Right atrium auricular region (tissue), 2 donors: ENCODE data around the gene HCN2. TPM values are rescaled to one million over a fixed set of nuclear protein-coding genes. Genes with fewer than 3 reads are reported as not detected.

Experiments used
- DNase-seq: peaks from one replicate; pipeline ENCODE4 v3.0.0-alpha.2; 2019; ENCODE audit warnings: low spot score
- H3K27ac ChIP-seq, 2 donors: fragments of 200-600 bp; sonication (generic); 1 replicate in 1 of 2; 2 replicates in 1 of 2; pipeline ENCODE4 v1.5.1; 2016 to 2019
- H3K27me3 ChIP-seq, 2 donors: fragments of 200-600 bp; sonication (generic); one replicate each; pipeline versions ENCODE4 v1.5.1 to v1.6.0; 2017 to 2019
- H3K36me3 ChIP-seq: fragments of 200-600 bp; sonication (generic); one replicate; pipeline ENCODE4 v1.5.1; 2016
- H3K4me1 ChIP-seq, 2 donors: fragments of 200-600 bp; sonication (generic); one replicate each; pipeline versions ENCODE4 v1.5.1 to v1.6.0; 2017 to 2019
- H3K4me3 ChIP-seq, 2 donors: fragments of 200-600 bp; sonication (generic); 1 replicate in 1 of 2; 2 replicates in 1 of 2; pipeline ENCODE4 v1.5.1; 2017 to 2019; ENCODE audit warnings: mild to moderate bottlenecking in 1 of 2, moderate library complexity in 1 of 2
- H3K9me3 ChIP-seq, 2 donors: fragments of 200-600 bp; sonication (generic); one replicate each; pipeline ENCODE4 v1.5.1; 2019
- total RNA-seq, 2 donors: library from RNA; depleted of rRNA; stranded (reverse); fragments of >200 nt; gene quantifications; one replicate each; pipeline ENCODE4 v1.1.0, GENCODE V29; 2016
- TF ChIP-seq, protein P1 (sequence below), 2 donors: fragments of 200-600 bp; sonication (generic); IDR thresholded peaks; one replicate each; pipeline ENCODE4 v1.5.1; 2019; ENCODE audit warnings: antibody characterized with exemption in 2 of 2

HCN2 gene
- total RNA-seq, 2 donors from 2014 or later, result 1.4 to 11.1 TPM

DNA sequence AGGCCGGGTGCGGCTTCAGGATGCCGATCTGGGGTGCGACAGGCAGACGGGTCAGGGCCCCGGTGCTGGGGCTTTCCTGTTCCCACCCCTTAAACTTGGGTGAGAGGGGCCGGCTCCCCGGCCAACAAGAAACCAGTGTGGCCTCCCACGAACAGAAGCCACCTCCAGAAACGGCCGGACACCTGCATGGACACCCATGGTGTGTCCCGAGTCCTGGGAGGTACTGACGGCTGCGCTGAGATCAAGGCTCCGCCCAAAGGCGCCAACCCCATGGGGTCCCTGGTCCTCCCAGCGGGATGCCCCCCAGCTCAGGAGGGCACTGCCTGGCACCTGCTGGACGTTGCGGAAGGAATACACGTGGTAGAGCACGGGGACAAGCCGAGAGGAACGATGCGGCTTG, 32.1 kb downstream of the HCN2 start:
- H3K9me3 ChIP-seq, result no peaks in the 10 kb centered on the region

DNA sequence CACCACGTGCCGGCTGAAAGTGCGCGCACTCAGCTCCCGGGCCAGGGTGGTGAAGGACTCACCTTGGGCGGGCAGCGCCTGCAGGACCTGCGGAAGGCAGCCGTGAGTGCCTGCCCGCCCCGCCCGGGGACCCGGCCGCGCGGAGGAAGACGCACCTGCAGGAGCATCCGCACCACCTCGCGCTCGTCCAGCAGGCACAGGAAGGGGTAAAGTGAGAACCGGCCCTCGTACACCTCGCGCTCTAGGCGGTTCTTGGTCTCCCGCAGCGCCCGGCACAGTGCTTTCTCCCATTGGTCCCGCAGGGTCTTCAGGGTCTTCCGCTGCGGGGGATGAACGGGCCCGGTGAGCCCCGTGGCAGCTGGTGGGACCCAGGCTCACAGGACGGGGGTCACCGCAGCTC, 33.0 kb downstream of the HCN2 start:
- DNase-seq, result no peak
- Histone ChIP-seq H3K27me3 (no peaks in the 10 kb centered on the region), H3K27ac (no peak overlapping the region), H3K36me3 (peaks cover 66% of the 10 kb centered on the region), H3K4me3 (no peak overlapping the region), H3K9me3 (no peaks in the 10 kb centered on the region), H3K4me1 (no peaks in the 10 kb centered on the region)
- TF ChIP-seq, protein P1, sequence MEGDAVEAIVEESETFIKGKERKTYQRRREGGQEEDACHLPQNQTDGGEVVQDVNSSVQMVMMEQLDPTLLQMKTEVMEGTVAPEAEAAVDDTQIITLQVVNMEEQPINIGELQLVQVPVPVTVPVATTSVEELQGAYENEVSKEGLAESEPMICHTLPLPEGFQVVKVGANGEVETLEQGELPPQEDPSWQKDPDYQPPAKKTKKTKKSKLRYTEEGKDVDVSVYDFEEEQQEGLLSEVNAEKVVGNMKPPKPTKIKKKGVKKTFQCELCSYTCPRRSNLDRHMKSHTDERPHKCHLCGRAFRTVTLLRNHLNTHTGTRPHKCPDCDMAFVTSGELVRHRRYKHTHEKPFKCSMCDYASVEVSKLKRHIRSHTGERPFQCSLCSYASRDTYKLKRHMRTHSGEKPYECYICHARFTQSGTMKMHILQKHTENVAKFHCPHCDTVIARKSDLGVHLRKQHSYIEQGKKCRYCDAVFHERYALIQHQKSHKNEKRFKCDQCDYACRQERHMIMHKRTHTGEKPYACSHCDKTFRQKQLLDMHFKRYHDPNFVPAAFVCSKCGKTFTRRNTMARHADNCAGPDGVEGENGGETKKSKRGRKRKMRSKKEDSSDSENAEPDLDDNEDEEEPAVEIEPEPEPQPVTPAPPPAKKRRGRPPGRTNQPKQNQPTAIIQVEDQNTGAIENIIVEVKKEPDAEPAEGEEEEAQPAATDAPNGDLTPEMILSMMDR (IDR thresholded peaks at IDR 0.05), result no peak

More for the DNA sequence above, 32.1 kb downstream of the HCN2 start:
- Histone ChIP-seq H3K27ac (no peak overlapping the region), H3K4me1 (no peaks in the 10 kb centered on the region), H3K36me3 (peaks cover 75% of the 10 kb centered on the region), H3K4me3 (no peak overlapping the region), H3K27me3 (no peaks in the 10 kb centered on the region)
- DNase-seq, result no peak
- TF ChIP-seq, protein P1 (IDR thresholded peaks at IDR 0.05), result no peak

DNA sequence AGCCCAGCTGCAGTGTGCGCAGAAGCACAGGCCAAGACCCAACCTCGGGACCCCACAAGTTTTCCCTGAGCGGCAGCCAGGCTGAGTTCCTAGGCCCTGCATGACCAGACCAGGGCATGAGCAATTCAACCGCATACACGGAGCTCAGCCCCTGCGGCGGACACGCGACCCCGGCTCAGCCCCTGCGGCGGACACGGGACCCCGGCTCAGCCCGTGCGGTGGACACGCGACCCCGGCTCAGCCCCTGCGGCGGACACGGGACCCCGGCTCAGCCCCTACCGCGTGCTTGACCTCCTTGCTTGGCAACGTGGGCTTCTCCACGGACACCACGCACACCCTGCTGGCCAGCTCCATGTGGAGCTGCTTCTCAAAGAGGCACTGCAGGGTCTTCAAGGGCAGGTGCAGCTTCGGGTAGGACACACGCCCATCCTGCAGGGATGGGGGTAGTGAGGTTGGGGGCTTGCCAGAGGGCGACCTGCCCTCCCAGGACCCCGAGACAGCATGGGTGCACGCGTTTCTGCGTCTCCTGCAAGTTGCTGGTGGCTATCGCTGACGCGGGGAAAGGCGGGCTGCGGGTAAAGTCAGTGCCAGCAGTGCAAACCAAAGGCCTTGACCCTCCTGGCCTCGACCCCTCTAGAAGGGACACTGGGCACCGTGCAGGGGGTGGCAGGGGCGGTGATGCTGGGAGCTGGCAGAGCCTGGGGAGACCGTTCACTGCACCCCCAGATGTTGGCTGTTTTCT, 33.7 kb downstream of the HCN2 start:
- no peak overlapping the region for H3K4me3 ChIP-seq
- peaks cover 59% of the 10 kb centered on the region for H3K36me3 ChIP-seq
- no peaks in the 10 kb centered on the region for H3K9me3 ChIP-seq
- no peak for DNase-seq
- no peak overlapping the region for H3K27ac ChIP-seq
- TF ChIP-seq, protein P1 (IDR thresholded peaks at IDR 0.05), result no peak
- H3K27me3 ChIP-seq, result no peaks in the 10 kb centered on the region
- no peaks in the 10 kb centered on the region for H3K4me1 ChIP-seq

DNA sequence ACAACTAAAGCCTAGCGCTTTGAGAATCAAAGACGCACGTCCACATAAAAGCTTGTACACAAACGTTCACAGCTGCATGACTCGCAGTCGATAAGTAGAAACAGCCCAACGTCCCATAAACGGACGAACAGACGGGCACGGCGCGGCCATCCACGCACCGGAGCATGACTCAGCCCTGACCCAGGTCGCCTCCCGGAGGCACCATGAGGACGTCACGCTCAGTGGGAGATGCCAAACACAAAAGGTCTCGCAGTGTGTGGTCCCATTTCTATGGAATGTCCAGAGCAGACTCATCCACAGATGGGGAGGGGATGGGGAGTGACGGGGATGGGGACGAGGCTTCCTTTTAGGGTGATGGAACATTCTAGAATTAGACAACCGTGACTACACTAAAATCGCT, 34.3 kb downstream of the HCN2 start:
- Histone ChIP-seq H3K27me3 (no peaks in the 10 kb centered on the region), H3K9me3 (no peaks in the 10 kb centered on the region), H3K4me1 (no peaks in the 10 kb centered on the region), H3K27ac (no peak overlapping the region), H3K36me3 (peaks cover 57% of the 10 kb centered on the region), H3K4me3 (no peak overlapping the region)
- TF ChIP-seq, protein P1 (IDR thresholded peaks at IDR 0.05), result no peak
- DNase-seq, result no peak

DNA sequence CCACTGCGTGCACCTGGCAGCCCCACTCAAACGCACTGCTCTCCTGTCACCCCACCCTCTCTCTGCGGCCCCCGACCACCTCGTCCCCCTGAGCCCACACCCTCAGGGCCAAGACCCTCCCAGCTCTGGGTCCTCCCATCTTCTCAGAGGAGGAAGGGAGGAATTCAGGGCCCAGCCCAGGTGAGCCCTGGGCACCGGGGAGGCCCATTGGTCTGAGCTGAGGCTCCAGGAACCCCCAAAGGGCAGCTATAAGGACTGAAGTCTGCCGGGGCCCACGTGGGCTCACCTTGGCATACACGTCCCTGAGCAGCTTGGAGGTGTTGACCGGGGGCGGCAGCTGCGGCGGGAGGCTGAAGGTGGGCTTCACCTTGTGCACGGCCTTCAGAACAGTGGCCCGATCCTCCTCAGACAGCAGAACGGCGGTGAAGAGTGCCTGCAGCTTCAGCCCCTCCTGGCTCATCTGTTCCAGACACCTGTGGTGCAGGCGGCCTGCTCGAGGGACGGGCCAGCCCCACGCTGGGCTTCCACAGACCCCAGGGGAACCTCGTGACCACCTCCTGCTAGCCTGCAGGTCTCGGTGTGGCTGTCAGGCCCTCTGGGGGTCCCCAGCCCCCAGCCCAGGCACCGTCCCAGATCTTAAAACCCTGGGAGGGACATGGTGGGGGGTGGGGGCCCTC, 34.9 kb downstream of the HCN2 start:
- Histone ChIP-seq H3K36me3 (peaks cover 57% of the 10 kb centered on the region), H3K27me3 (no peaks in the 10 kb centered on the region), H3K9me3 (no peaks in the 10 kb centered on the region), H3K27ac (no peak overlapping the region), H3K4me1 (no peaks in the 10 kb centered on the region), H3K4me3 (no peak overlapping the region)
- DNase-seq, result no peak
- TF ChIP-seq, protein P1 (IDR thresholded peaks at IDR 0.05), result no peak
